ENCODE data around the gene EFR3B.

EFR3B gene

DNA sequence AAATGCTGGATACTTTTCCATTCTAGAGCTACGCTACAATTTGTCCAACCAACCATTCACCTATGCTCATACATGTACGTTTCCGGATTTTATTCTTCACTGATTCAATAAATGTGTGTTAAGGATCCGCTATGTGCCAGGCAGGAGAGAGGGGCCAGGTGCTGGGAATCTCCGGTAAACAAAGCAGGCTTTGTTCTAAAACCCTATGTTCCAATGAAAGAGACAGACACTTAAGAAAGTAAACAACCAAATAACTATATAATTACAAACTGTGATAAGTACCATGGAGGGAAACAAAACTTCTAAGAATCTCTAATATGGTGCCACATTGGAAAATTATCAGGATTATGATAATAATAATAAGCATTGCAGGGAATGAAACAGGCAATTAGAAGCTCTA lies 148.7 kb downstream of the EFR3B start:
- TF ChIP-seq TEAD4 (IDR thresholded peaks at IDR 0.05) (no peak), EGR1 (IDR thresholded peaks at IDR 0.05) (no peak), RAD21 (IDR thresholded peaks at IDR 0.05; ENCODE audit: low read depth) (no peak), NFIC (IDR thresholded peaks at IDR 0.05) (no peak), TAF1 (IDR thresholded peaks at IDR 0.05; ENCODE audit: low read depth) (no peak), YY1 (IDR thresholded peaks at IDR 0.05; ENCODE audit: low read depth) (no peak), CEBPB (IDR thresholded peaks at IDR 0.05) (no peak), CREB1 (IDR thresholded peaks at IDR 0.05; ENCODE audit: low read depth) (no peak), TCF12 (IDR thresholded peaks at IDR 0.05; ENCODE audit: low read depth) (no peak), ZBTB7A (IDR thresholded peaks at IDR 0.05; ENCODE audit: low read depth) (no peak), EP300 (IDR thresholded peaks at IDR 0.05; ENCODE audit: borderline replicate concordance) (no peak), FOXM1 (IDR thresholded peaks at IDR 0.05; ENCODE audit: borderline replicate concordance, low read depth) (no peak)
- TF ChIP-seq, protein P1, sequence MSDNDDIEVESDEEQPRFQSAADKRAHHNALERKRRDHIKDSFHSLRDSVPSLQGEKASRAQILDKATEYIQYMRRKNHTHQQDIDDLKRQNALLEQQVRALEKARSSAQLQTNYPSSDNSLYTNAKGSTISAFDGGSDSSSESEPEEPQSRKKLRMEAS (IDR thresholded peaks at IDR 0.05), result no peak
- TF ChIP-seq, protein P2, sequence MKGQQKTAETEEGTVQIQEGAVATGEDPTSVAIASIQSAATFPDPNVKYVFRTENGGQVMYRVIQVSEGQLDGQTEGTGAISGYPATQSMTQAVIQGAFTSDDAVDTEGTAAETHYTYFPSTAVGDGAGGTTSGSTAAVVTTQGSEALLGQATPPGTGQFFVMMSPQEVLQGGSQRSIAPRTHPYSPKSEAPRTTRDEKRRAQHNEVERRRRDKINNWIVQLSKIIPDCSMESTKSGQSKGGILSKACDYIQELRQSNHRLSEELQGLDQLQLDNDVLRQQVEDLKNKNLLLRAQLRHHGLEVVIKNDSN (IDR thresholded peaks at IDR 0.05), result no peak
- TF ChIP-seq, protein P3, sequence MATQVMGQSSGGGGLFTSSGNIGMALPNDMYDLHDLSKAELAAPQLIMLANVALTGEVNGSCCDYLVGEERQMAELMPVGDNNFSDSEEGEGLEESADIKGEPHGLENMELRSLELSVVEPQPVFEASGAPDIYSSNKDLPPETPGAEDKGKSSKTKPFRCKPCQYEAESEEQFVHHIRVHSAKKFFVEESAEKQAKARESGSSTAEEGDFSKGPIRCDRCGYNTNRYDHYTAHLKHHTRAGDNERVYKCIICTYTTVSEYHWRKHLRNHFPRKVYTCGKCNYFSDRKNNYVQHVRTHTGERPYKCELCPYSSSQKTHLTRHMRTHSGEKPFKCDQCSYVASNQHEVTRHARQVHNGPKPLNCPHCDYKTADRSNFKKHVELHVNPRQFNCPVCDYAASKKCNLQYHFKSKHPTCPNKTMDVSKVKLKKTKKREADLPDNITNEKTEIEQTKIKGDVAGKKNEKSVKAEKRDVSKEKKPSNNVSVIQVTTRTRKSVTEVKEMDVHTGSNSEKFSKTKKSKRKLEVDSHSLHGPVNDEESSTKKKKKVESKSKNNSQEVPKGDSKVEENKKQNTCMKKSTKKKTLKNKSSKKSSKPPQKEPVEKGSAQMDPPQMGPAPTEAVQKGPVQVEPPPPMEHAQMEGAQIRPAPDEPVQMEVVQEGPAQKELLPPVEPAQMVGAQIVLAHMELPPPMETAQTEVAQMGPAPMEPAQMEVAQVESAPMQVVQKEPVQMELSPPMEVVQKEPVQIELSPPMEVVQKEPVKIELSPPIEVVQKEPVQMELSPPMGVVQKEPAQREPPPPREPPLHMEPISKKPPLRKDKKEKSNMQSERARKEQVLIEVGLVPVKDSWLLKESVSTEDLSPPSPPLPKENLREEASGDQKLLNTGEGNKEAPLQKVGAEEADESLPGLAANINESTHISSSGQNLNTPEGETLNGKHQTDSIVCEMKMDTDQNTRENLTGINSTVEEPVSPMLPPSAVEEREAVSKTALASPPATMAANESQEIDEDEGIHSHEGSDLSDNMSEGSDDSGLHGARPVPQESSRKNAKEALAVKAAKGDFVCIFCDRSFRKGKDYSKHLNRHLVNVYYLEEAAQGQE (IDR thresholded peaks at IDR 0.05; ENCODE audit: low read depth), result no peak

DNA sequence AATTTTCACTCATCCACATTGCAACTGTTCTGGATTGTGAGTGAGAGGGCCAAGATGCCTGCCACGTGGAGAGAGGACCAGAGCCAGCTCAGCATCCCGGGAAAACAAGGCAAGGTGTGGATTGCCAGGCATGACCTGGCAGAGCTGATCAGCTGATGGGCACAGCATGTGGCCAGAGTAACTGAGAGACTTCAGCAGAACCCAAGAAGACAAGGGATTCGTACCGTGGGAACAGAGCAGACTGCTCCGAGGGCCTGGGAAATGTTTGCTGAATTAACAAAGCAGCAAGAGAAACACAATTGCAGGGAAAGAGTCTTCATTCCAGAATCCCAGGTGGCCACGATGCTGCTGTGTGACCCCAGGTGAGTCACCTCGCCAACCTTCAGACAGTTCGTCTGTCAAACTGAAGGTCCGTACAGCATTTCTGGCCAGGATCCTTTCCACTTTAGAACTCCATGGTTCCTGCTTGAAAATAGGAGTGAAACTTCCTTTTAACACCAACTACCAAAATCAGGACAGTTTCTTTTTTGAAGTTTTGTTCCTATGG lies 152.8 kb downstream of the EFR3B start:
- no peak for TF ChIP-seq NFIC (IDR thresholded peaks at IDR 0.05)
- TF ChIP-seq EGR1 (IDR thresholded peaks at IDR 0.05), result no peak
- TF ChIP-seq FOXM1 (IDR thresholded peaks at IDR 0.05; ENCODE audit: borderline replicate concordance, low read depth), result no peak
- TF ChIP-seq, protein P2 (IDR thresholded peaks at IDR 0.05), result no peak
- TF ChIP-seq ZBTB7A (IDR thresholded peaks at IDR 0.05; ENCODE audit: low read depth), result no peak
- no peak for TF ChIP-seq TEAD4 (IDR thresholded peaks at IDR 0.05)
- no peak for TF ChIP-seq EP300 (IDR thresholded peaks at IDR 0.05; ENCODE audit: borderline replicate concordance)

DNA sequence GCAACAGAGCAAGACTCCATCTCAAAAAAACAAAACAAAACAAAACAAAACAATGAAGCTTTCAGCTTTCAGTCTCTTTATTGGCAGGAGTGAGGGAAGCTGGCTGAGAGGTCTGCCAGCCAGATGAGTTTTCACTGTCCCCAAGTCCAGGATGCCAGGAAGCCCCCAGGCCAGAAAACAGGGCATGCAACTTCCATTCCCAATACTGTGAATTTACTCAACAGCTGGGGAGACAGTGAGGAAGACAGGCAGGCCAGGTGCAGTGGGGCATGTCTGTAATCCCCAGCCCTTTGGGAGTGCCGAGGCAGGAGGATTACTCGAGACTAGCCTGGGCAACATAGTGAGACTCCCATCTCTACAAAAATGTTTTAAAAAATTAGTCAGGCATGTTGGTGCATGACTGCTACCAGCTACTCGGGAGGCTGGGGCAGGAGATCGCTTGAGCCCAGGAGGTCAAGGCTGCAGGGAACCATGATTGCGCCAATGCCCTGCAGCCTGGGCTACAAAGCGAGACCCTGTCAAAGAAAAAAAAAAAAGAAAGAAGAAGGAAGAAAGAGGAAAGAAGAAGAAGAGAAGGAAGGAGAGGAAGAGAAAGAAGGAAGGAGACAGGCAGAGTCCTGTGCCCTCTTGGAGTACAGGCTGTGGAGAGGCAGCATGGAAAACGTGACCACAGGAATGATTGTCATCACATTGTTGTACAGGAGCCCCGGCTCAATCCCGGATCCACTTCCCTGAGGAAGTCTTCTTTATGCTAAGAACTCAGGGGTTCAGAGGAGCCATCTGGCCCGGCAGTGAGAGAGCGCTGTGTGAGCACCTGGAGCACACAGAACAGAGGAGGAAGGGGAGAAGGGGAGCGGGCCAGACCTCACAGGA lies 155.7 kb downstream of the EFR3B start:
- TF ChIP-seq CREB1 (IDR thresholded peaks at IDR 0.05; ENCODE audit: low read depth), result no peak
- TF ChIP-seq EP300 (IDR thresholded peaks at IDR 0.05; ENCODE audit: borderline replicate concordance), result no peak
- no peak for TF ChIP-seq RAD21 (IDR thresholded peaks at IDR 0.05; ENCODE audit: low read depth)
- TF ChIP-seq TCF12 (IDR thresholded peaks at IDR 0.05; ENCODE audit: low read depth), result no peak
- no peak for TF ChIP-seq EGR1 (IDR thresholded peaks at IDR 0.05)

DNA sequence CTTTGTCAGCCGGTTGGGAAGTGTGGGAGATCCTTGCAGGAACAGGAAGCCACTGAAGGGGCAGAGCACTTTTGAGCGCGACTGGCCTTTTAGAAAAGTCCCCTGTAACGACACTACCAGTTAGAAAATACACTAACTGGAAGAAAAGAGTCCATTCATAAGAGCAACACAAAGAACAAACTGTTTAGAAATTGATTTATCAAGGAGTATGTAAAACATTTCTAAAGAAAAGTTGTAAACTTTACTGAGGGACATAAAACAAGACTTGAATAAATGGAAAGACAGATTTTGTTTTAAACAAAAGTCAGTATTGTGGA lies 156.3 kb downstream of the EFR3B start:
- no peak for TF ChIP-seq RAD21 (IDR thresholded peaks at IDR 0.05; ENCODE audit: low read depth)
- TF ChIP-seq TEAD4 (IDR thresholded peaks at IDR 0.05), result no peak
- TF ChIP-seq, protein P1 (IDR thresholded peaks at IDR 0.05), result no peak
- TF ChIP-seq EGR1 (IDR thresholded peaks at IDR 0.05), result no peak
- no peak for TF ChIP-seq NFIC (IDR thresholded peaks at IDR 0.05)
- no peak for TF ChIP-seq FOXM1 (IDR thresholded peaks at IDR 0.05; ENCODE audit: borderline replicate concordance, low read depth)
- TF ChIP-seq, protein P2 (IDR thresholded peaks at IDR 0.05), result no peak
- no peak for TF ChIP-seq ZBTB7A (IDR thresholded peaks at IDR 0.05; ENCODE audit: low read depth)
- TF ChIP-seq CEBPB (IDR thresholded peaks at IDR 0.05), result no peak
- no peak for TF ChIP-seq EP300 (IDR thresholded peaks at IDR 0.05; ENCODE audit: borderline replicate concordance)
- TF ChIP-seq, protein P3 (IDR thresholded peaks at IDR 0.05; ENCODE audit: low read depth), result no peak
- TF ChIP-seq YY1 (IDR thresholded peaks at IDR 0.05; ENCODE audit: low read depth), result no peak
- no peak for TF ChIP-seq TAF1 (IDR thresholded peaks at IDR 0.05; ENCODE audit: low read depth)
- no peak for TF ChIP-seq CREB1 (IDR thresholded peaks at IDR 0.05; ENCODE audit: low read depth)
- no peak for TF ChIP-seq TCF12 (IDR thresholded peaks at IDR 0.05; ENCODE audit: low read depth)

DNA sequence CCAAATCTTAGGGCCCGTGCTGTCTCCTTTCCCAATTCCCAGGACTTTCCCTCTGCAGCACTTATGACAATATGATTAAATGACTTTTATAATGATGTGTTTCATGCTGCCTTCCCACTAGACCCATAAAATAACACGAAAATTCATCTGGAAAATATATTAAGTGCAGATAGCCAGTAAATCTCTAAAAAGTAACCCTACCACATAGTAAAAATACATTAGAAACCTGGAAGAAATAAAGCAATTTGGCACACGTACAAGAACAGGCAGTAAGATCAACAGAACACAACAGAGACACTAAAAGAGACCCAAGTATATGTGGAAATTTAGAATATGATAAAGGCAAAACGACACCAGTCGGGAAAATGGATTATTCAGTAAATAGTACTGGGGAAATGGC lies 156.7 kb downstream of the EFR3B start:
- TF ChIP-seq, protein P2 (IDR thresholded peaks at IDR 0.05), result no peak
- TF ChIP-seq TEAD4 (IDR thresholded peaks at IDR 0.05) (no peak), CEBPB (IDR thresholded peaks at IDR 0.05) (no peak), ZBTB7A (IDR thresholded peaks at IDR 0.05; ENCODE audit: low read depth) (no peak), TCF12 (IDR thresholded peaks at IDR 0.05; ENCODE audit: low read depth) (no peak), NFIC (IDR thresholded peaks at IDR 0.05) (no peak), FOXM1 (IDR thresholded peaks at IDR 0.05; ENCODE audit: borderline replicate concordance, low read depth) (no peak), TAF1 (IDR thresholded peaks at IDR 0.05; ENCODE audit: low read depth) (no peak), YY1 (IDR thresholded peaks at IDR 0.05; ENCODE audit: low read depth) (no peak), RAD21 (IDR thresholded peaks at IDR 0.05; ENCODE audit: low read depth) (no peak), EGR1 (IDR thresholded peaks at IDR 0.05) (no peak), CREB1 (IDR thresholded peaks at IDR 0.05; ENCODE audit: low read depth) (no peak), EP300 (IDR thresholded peaks at IDR 0.05; ENCODE audit: borderline replicate concordance) (no peak)
- TF ChIP-seq, protein P1 (IDR thresholded peaks at IDR 0.05), result no peak
- TF ChIP-seq, protein P3 (IDR thresholded peaks at IDR 0.05; ENCODE audit: low read depth), result no peak
